GM12892 (cell line): ENCODE data around the gene DLGAP1.

Source experiments
- POLR2A ChIP-seq: IDR thresholded peaks from 2 replicates; pipeline ENCODE4 v1.6.1; 2011; ENCODE audit warnings: low read depth, low read length, control low read depth
- POLR2AphosphoS5 ChIP-seq: IDR thresholded peaks from 2 replicates; pipeline ENCODE4 v1.6.1; 2011; ENCODE audit warnings: low read depth, low read length, control low read depth

- TF ChIP-seq POLR2A (no peak), POLR2AphosphoS5 (no peak)
Observed at GRCh38 chr18:4468511-4468910, 13.4 kb upstream of the DLGAP1 start.
